HCT116 (cell line): ENCODE data around the gene RBM19. TPM values are rescaled to one million over a fixed set of nuclear protein-coding genes. Genes with fewer than 3 reads are reported as not detected.

ENCODE experiments used
- ATAC-seq: fragments of 200-7000 bp; cut with Tn5 transposase; 2 replicates; pipeline ENCODE4 v1.9.1; 2020; ENCODE audit warnings: mild to moderate bottlenecking, moderate library complexity
- BruUV-seq: library from RNA; stranded (reverse); fragments of 400-500 nt; replicated peaks from 2 replicates; lab custom pipeline; 2021; lab: Mats Ljungman, UMichigan
- CTCF ChIA-PET: fragments of 300-600 bp; sonication (Branson Sonifier 250); formaldehyde crosslinking; loops from one replicate; lab custom pipeline; 2021; ENCODE audit warnings: antibody characterized with exemption; lab: Charles Lee
- POLR2A ChIA-PET: fragments of 300-600, 350-600 bp; sonication (Branson Sonifier 250); formaldehyde crosslinking; loops from one replicate; lab custom pipeline; 2021; ENCODE audit warnings: antibody characterized with exemption; lab: Charles Lee
- RAD21 ChIA-PET, 2 experiments: fragments of 300-600 bp; sonication (Branson Sonifier 250); formaldehyde crosslinking; loops; one replicate each; lab custom pipeline; 2023; ENCODE audit warnings: low total read pairs in 2 of 2; ENCODE audit not compliant: uncharacterized antibody in 2 of 2, unreplicated experiment in 2 of 2, low non-redundant PET in 1 of 2; lab: Charles Lee
- DNase-seq: peaks from one replicate; pipeline ENCODE4 v3.0.0-alpha.2; 2010; ENCODE audit warnings: low read depth, low spot score
- H2AFZ ChIP-seq: fragments of 200-600 bp; shearing (Covaris generic), sonication (generic); 2 replicates; pipeline ENCODE4 v1.6.1; 2017; ENCODE audit warnings: low read depth, mixed run types, mixed read lengths, antibody characterized with exemption, low read length; ENCODE audit not compliant: poor library complexity, severe bottlenecking
- H3K27ac ChIP-seq: 2 replicates; pipeline ENCODE4 v1.5.1; 2012; ENCODE audit warnings: low read depth, low read length
- H3K27me3 ChIP-seq: fragments of 200-600 bp; sonication (generic); 2 replicates; pipeline ENCODE4 v1.6.1; 2016; ENCODE audit warnings: mixed run types, low read length, mixed read lengths; ENCODE audit not compliant: insufficient read depth
- H3K36me3 ChIP-seq, 2 experiments: fragments of 200-500 bp in 1 of 2; fragments of 200-600 bp in 1 of 2; sonication (Bioruptor generic) in 1 of 2; sonication (generic) in 1 of 2; 2 replicates each; pipeline versions ENCODE4 v1.5.1 to v1.6.1; 2014 to 2016; ENCODE audit warnings: low read length in 2 of 2, inconsistent platforms in 1 of 2, mixed read lengths in 1 of 2, mixed run types in 1 of 2; ENCODE audit not compliant: insufficient read depth in 2 of 2, control insufficient read depth in 1 of 2
- H3K4me1 ChIP-seq, 2 experiments: fragments of 200-600 bp in 1 of 2; sonication (generic) in 1 of 2; 2 replicates each; pipeline versions ENCODE4 v1.5.1 to v1.6.1; 2012 to 2017; ENCODE audit warnings: low read length in 2 of 2, inconsistent platforms in 1 of 2, mild to moderate bottlenecking in 1 of 2, mixed read lengths in 1 of 2, mixed run types in 1 of 2, moderate library complexity in 1 of 2; ENCODE audit not compliant: insufficient read depth in 2 of 2, control insufficient read depth in 1 of 2
- H3K4me2 ChIP-seq: fragments of 200-600 bp; sonication (generic); 2 replicates; pipeline ENCODE4 v1.6.1; 2017; ENCODE audit warnings: mixed run types, low read length, mixed read lengths
- H3K4me3 ChIP-seq, 2 experiments: fragments of 200-600 bp in 1 of 2; sonication (generic) in 1 of 2; replicated peaks in 1 of 2; 2 replicates each; pipeline ENCODE4 v1.5.1; 2011 to 2016; ENCODE audit warnings: low read length in 2 of 2, control low read depth in 1 of 2, low read depth in 1 of 2, mild to moderate bottlenecking in 1 of 2, mixed read lengths in 1 of 2, mixed run types in 1 of 2
- H3K79me2 ChIP-seq: fragments of 200-600 bp; sonication (generic); 2 replicates; pipeline ENCODE4 v1.6.1; 2017; ENCODE audit warnings: mild to moderate bottlenecking, mixed run types, low read length, moderate library complexity, mixed read lengths; ENCODE audit not compliant: insufficient read depth
- H3K9ac ChIP-seq: fragments of 200-600 bp; sonication (generic); 2 replicates; pipeline ENCODE4 v1.6.1; 2016; ENCODE audit warnings: low read length, mixed read lengths
- H3K9me2 ChIP-seq: fragments of 200-600 bp; sonication (generic), shearing (Covaris generic); 2 replicates; pipeline ENCODE4 v1.6.1; 2017; ENCODE audit warnings: mixed run types, mild to moderate bottlenecking, moderate library complexity; ENCODE audit not compliant: insufficient read depth
- H3K9me3 ChIP-seq, 2 experiments: fragments of 200-500 bp in 1 of 2; fragments of 200-600 bp in 1 of 2; sonication (Bioruptor generic) in 1 of 2; sonication (generic) in 1 of 2; 2 replicates each; pipeline ENCODE4 v1.6.1; 2014 to 2017; ENCODE audit warnings: low read length in 2 of 2, mixed read lengths in 2 of 2, inconsistent platforms in 1 of 2, low read depth in 1 of 2, mild to moderate bottlenecking in 1 of 2, mixed run types in 1 of 2, moderate library complexity in 1 of 2; ENCODE audit not compliant: control insufficient read depth in 1 of 2, insufficient read depth in 1 of 2
- H4K20me1 ChIP-seq: fragments of 200-600 bp; sonication (generic), shearing (Covaris generic); 2 replicates; pipeline ENCODE4 v1.6.1; 2017; ENCODE audit warnings: mixed run types, mild to moderate bottlenecking, moderate library complexity; ENCODE audit not compliant: insufficient read depth
- EGR1 ChIP-seq: IDR thresholded peaks from 2 replicates; pipeline ENCODE4 v1.6.1; 2012; ENCODE audit warnings: low read depth
- ELF1 ChIP-seq: IDR thresholded peaks from 2 replicates; pipeline ENCODE4 v1.6.1; 2012; ENCODE audit warnings: low read depth, borderline replicate concordance
- EZH2 ChIP-seq: fragments of 200-600 bp; sonication (generic); IDR thresholded peaks from 2 replicates; pipeline ENCODE4 v1.6.1; 2017; ENCODE audit warnings: antibody characterized with exemption, mixed run types
- FOSL1 ChIP-seq: IDR thresholded peaks from 2 replicates; pipeline ENCODE4 v1.6.1; 2012; ENCODE audit warnings: low read depth
- POLR2A ChIP-seq: IDR thresholded peaks from 2 replicates; pipeline ENCODE4 v1.7.0; 2011; ENCODE audit warnings: borderline replicate concordance; ENCODE audit not compliant: insufficient read depth, insufficient read length; ENCODE audit errors: extremely low read depth
- POLR2AphosphoS5 ChIP-seq: IDR thresholded peaks from 2 replicates; pipeline ENCODE4 v1.6.1; 2011; ENCODE audit warnings: mild to moderate bottlenecking, low read depth, low read length, moderate library complexity
- SIN3A ChIP-seq: IDR thresholded peaks from 2 replicates; pipeline ENCODE4 v1.6.1; 2012; ENCODE audit warnings: low read depth
- SP1 ChIP-seq: IDR thresholded peaks from 2 replicates; pipeline ENCODE4 v1.6.1; 2012; ENCODE audit warnings: low read depth
- TCF7L2 ChIP-seq: IDR thresholded peaks from 2 replicates; pipeline ENCODE4 v1.7.0; 2011; ENCODE audit warnings: borderline replicate concordance, inconsistent platforms; ENCODE audit not compliant: insufficient read depth, insufficient read length; ENCODE audit errors: extremely low read depth
- ZFX ChIP-seq: fragments of 450-650 bp; IDR thresholded peaks from 2 replicates; pipeline ENCODE4 v1.6.1; 2017
- intact Hi-C: fragments of 100-400 bp; cut with micrococcal nuclease; formaldehyde crosslinking; loops from 2 replicates; pipeline ENCODE4 v1.10.0; 2022
- total RNA-seq: library from RNA; stranded (reverse); gene quantifications from one replicate; pipeline ENCODE4 v1.2.1, GENCODE V29; 2021; ENCODE audit not compliant: unreplicated experiment
- TF ChIP-seq, protein P1 (sequence below): IDR thresholded peaks from 2 replicates; pipeline ENCODE4 v1.6.1; 2012
- TF ChIP-seq, protein P2 (sequence below): IDR thresholded peaks from 2 replicates; pipeline ENCODE4 v1.6.1; 2012

Gene RBM19
- total RNA-seq, 1 experiment from 2014 or later, result 30.7 TPM

DNA sequence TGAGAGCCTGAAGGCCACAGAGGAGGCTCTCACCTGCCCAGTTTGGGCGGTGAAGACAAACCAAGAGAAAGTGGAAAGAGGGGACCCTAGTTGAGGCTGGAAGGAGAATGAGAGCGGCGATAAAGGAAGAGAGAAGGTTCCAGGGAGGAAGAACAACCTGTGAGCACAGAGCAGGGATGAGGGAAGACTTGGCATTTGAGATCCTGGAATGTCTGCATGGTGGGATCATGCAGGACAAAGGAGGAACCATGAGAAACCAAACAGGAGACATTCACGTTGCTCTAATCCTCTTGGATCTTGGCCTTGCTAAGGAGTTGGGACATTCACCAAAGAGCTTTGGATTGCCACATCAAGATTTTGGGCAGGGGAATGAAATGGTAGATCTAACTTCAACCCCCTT is 22.9 kb upstream of the RBM19 start:
- Histone ChIP-seq H3K4me1 (no peaks in the 10 kb centered on the region), H2AFZ (no peak overlapping the region), H3K27ac (no peak overlapping the region), H3K4me3 (no peak overlapping the region), H3K9me2 (no peaks in the 10 kb centered on the region), H3K9me3 (no peaks in the 10 kb centered on the region), H3K27me3 (peaks cover 86% of the 10 kb centered on the region), H3K36me3 (no peaks in the 10 kb centered on the region), H3K9ac (no peak overlapping the region), H4K20me1 (no peaks in the 10 kb centered on the region), H3K79me2 (no peaks in the 10 kb centered on the region), H3K4me2 (no peak overlapping the region)
- POLR2A ChIA-PET, result no interaction called here
- intact Hi-C loops, result no loop called here
- CTCF ChIA-PET, result no interaction called here
- no TSS peak for BruUV-seq
- DNase-seq, result no peak
- TF ChIP-seq EZH2, result no peak
- TF ChIP-seq, protein P1, sequence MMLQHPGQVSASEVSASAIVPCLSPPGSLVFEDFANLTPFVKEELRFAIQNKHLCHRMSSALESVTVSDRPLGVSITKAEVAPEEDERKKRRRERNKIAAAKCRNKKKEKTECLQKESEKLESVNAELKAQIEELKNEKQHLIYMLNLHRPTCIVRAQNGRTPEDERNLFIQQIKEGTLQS, result no peak
- no peak for TF ChIP-seq POLR2A
- no peak for TF ChIP-seq TCF7L2
- TF ChIP-seq ELF1, result no peak
- no peak for TF ChIP-seq ZFX
- TF ChIP-seq, protein P2, sequence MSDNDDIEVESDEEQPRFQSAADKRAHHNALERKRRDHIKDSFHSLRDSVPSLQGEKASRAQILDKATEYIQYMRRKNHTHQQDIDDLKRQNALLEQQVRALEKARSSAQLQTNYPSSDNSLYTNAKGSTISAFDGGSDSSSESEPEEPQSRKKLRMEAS, result no peak
- TF ChIP-seq SIN3A, result no peak
- TF ChIP-seq EGR1, result no peak
- TF ChIP-seq FOSL1, result no peak
- no peak for TF ChIP-seq POLR2AphosphoS5
- ATAC-seq, result no peak
- RAD21 ChIA-PET, result no interaction called here

DNA sequence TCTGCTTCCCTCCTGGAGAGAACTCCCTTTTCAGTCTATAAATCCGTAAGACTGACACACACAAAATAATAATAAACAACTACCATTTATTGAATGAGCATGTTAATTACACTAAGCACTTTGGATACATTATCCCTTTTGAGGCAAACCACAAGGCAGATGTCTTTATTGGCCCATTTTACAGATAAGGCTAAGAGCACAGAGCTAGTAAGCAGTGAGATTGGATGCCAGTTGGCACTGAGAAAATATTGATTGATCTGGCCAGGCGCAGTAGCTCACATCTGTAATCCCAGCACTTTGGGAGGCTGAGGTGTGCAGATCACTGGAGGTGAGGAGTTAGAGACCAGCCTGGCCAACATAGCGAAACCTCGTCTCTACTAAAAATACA is 21.9 kb upstream of the RBM19 start:
- Histone ChIP-seq H3K4me2 (no peak overlapping the region), H3K9ac (no peak overlapping the region), H3K79me2 (no peaks in the 10 kb centered on the region), H3K36me3 (no peaks in the 10 kb centered on the region), H3K27ac (no peak overlapping the region), H3K4me3 (no peak overlapping the region), H3K9me2 (no peaks in the 10 kb centered on the region), H3K9me3 (no peaks in the 10 kb centered on the region), H2AFZ (no peak overlapping the region), H4K20me1 (no peaks in the 10 kb centered on the region), H3K27me3 (peaks cover 85% of the 10 kb centered on the region), H3K4me1 (no peaks in the 10 kb centered on the region)
- CTCF ChIA-PET, result interaction anchor here (0.6 kb wide), 1 partner anchor 543 kb away, joined by 3 read pairs; no protein-coding TSS in a partner anchor
- RAD21 ChIA-PET, result no interaction called here
- POLR2A ChIA-PET, result no interaction called here
- no TSS peak for BruUV-seq
- DNase-seq (no peak), ATAC-seq (no peak)
- TF ChIP-seq SP1, result no peak
- TF ChIP-seq EGR1, result no peak
- intact Hi-C loops, result no loop called here
